Esophagus squamous epithelium (tissue), 4 donors: ENCODE results near the gene RASGRF2.

Experiments
- POLR2A ChIP-seq, 4 donors: fragments of 450-650 bp; IDR thresholded peaks; one replicate each; pipeline ENCODE4 v1.6.1; 2017; ENCODE audit warnings: antibody characterized with exemption in 4 of 4, mild to moderate bottlenecking in 4 of 4, moderate library complexity in 3 of 4
- TF ChIP-seq, protein P1 (sequence below), 6 experiments: fragments of 450-650 bp in 4 of 6; fragments of 200-600 bp in 2 of 6; sonication (generic) in 2 of 6; IDR thresholded peaks; one replicate each; pipeline ENCODE4 v1.5.1; 2016 to 2019; ENCODE audit warnings: antibody characterized with exemption in 6 of 6, mild to moderate bottlenecking in 4 of 6, moderate library complexity in 4 of 6

GRCh38 chr5:81134066-81134465 is 173.9 kb downstream of the RASGRF2 start:
- TF ChIP-seq, protein P1, sequence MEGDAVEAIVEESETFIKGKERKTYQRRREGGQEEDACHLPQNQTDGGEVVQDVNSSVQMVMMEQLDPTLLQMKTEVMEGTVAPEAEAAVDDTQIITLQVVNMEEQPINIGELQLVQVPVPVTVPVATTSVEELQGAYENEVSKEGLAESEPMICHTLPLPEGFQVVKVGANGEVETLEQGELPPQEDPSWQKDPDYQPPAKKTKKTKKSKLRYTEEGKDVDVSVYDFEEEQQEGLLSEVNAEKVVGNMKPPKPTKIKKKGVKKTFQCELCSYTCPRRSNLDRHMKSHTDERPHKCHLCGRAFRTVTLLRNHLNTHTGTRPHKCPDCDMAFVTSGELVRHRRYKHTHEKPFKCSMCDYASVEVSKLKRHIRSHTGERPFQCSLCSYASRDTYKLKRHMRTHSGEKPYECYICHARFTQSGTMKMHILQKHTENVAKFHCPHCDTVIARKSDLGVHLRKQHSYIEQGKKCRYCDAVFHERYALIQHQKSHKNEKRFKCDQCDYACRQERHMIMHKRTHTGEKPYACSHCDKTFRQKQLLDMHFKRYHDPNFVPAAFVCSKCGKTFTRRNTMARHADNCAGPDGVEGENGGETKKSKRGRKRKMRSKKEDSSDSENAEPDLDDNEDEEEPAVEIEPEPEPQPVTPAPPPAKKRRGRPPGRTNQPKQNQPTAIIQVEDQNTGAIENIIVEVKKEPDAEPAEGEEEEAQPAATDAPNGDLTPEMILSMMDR (IDR thresholded peaks at IDR 0.05), result no peak
- TF ChIP-seq POLR2A (IDR thresholded peaks at IDR 0.05), result no peak
